Erythroblast (primary cell): ENCODE data around the gene RAB11FIP4.

Experiments
- GATA1 ChIP-seq: IDR thresholded peaks from 2 replicates; pipeline ENCODE4 v1.6.1; 2011; ENCODE audit warnings: low read depth, mild to moderate bottlenecking, control low read depth, low read length, moderate library complexity
- POLR2A ChIP-seq: IDR thresholded peaks from 2 replicates; pipeline ENCODE4 v1.6.1; 2011; ENCODE audit warnings: mild to moderate bottlenecking, low read length

GRCh38 chr17:31528291-31528874, 136.9 kb downstream of the RAB11FIP4 start:
- no peak for TF ChIP-seq POLR2A
- no peak for TF ChIP-seq GATA1
